ENCODE data around the gene RPS6KA2.
"Not testable (repeated sequence)": the region's sequence is repeated elsewhere in the genome, so short reads cannot be mapped to it uniquely, and the experiment has no call there.

The RPS6KA2 gene

GRCh38 chr6:166556863-166557322, 70.2 kb downstream of the RPS6KA2 start:
- no peak for DNase-seq (ENCODE audit: low read depth in 4 of 4, low spot score in 1 of 4)

- no peak for DNase-seq (ENCODE audit: low read depth in 4 of 4, low spot score in 1 of 4)
Observed at GRCh38 chr6:166556336-166556735, 70.7 kb downstream of the RPS6KA2 start.

GRCh38 chr6:166555086-166555485, 72.0 kb downstream of the RPS6KA2 start:
- DNase-seq (ENCODE audit: low read depth in 4 of 4, low spot score in 1 of 4), result no peak

DNA sequence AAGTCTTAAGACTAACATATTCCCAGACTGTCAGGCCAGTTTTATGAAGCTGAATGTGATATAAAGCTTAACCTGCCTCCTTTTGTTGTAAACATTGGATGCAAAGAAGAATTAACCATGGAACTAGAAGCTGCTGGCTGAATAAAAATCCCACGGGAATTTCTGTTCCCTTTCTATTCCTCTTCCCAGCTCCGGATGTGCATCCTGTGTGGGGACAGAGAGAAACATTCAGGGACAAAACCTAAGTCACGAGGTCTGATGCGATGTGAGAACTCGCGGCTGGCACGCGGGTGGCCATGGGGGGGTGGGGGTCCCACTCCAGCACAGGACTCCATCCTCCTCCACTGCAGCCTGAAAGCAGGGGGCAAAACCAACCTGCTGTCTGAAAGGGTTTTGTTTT, 72.7 kb downstream of the RPS6KA2 start:
- no peak for DNase-seq (ENCODE audit: low read depth in 4 of 4, low spot score in 1 of 4)

GRCh38 chr6:166553563-166554271, 73.3 kb downstream of the RPS6KA2 start:
- DNase-seq (ENCODE audit: low read depth in 4 of 4, low spot score in 1 of 4), result no peak

- no peak for DNase-seq (ENCODE audit: low read depth in 4 of 4, low spot score in 1 of 4)
Observed at GRCh38 chr6:166552600-166552999, 74.5 kb downstream of the RPS6KA2 start.

GRCh38 chr6:166551754-166552495, 75.1 kb downstream of the RPS6KA2 start:
- no peak for DNase-seq (ENCODE audit: low read depth in 4 of 4, low spot score in 1 of 4)

DNA sequence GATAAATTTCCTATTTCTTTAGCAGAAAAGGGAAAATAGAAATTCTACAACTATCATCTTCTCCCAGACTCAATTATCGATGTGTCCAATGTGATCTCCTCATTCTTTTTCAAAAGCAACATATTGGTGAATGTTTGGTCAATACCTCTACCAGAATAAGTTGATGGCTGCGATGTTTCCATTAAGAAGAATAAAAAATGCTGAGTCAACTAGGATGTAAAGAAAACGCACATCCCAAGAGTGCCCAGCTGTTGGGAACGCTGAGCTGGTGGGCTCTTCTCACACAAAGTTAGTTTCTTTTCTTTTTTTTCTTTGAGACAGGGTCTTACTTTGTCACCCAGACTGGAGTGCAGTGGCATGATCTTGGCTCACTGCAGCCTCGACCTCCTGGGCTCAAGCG, 80.4 kb downstream of the RPS6KA2 start:
- no peak for DNase-seq (ENCODE audit: low read depth in 4 of 4, low spot score in 1 of 4)

- DNase-seq (ENCODE audit: low read depth in 4 of 4, low spot score in 1 of 4), result no peak
Observed at GRCh38 chr6:166545156-166546034, 81.7 kb downstream of the RPS6KA2 start.

GRCh38 chr6:166544296-166544605, 82.8 kb downstream of the RPS6KA2 start:
- DNase-seq (ENCODE audit: low read depth in 4 of 4, low spot score in 1 of 4), result no peak

GRCh38 chr6:166543603-166544295, 83.3 kb downstream of the RPS6KA2 start:
- no peak for DNase-seq (ENCODE audit: low read depth in 4 of 4, low spot score in 1 of 4)

GRCh38 chr6:166542580-166542912, 84.5 kb downstream of the RPS6KA2 start:
- no peak for DNase-seq (ENCODE audit: low read depth in 4 of 4, low spot score in 1 of 4)

- no peak for DNase-seq (ENCODE audit: low read depth in 4 of 4, low spot score in 1 of 4)
Observed at GRCh38 chr6:166541876-166542579, 85.0 kb downstream of the RPS6KA2 start.

DNA sequence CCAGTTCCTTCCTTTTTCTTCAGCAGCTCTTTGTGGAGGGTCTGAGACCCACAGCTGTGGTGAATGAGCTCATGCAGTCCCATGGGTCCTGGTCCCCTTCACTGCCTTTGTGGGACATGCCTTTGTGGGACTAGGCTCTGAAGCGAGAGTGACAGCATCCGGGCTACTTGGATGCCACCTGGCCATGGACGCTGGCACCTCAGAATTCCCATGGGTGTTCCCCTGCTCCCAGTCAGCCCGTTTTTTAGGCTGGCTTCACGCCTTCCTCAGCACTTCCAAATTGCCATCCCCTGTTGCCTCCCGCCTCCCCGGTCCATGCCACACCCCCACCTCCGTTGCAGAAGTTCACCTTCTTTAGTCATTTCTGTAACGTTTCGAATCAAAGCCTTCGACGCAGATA, 85.7 kb downstream of the RPS6KA2 start:
- DNase-seq (ENCODE audit: low read depth in 4 of 4, low spot score in 1 of 4), result no peak

DNA sequence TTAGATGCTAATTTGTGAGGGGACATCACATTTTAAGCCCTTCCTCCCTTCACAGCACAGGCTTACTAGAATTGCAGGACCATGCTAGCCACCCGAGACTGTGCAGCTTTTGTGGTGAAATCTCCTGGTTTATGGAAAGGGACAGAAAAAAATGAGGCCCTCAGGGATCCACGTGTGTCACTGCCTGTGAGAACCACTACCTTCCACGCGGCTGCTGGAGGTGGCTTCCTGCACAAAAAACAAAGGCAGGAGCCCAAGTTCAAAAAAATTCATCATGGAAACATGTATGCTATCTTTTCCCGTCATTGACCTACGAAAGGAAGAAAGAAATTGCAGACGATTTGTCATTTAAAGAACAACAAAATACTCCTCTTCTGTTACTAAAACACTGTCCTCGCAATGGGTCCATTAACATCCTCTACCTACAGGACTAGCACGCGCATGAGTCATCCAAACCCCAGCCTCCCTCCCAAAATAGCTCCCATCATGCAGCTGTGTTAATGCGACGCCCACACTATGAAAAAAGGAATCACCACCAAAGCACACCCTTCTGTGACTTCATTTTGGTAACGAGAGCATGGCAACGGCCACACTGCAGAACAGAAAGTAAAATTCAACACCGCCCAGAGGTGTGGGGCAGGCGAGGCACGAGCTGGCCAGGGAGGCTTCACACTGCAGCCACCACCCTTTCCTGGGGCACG, 86.3 kb downstream of the RPS6KA2 start:
- DNase-seq (ENCODE audit: low read depth in 4 of 4, low spot score in 1 of 4), result peak; percentile 10 to 50 (median 22)

GRCh38 chr6:166539543-166539942, 87.5 kb downstream of the RPS6KA2 start:
- DNase-seq (ENCODE audit: low read depth in 4 of 4, low spot score in 1 of 4), result no peak

GRCh38 chr6:166539011-166539385, 88.1 kb downstream of the RPS6KA2 start:
- not testable (repeated sequence) for DNase-seq (ENCODE audit: low read depth in 4 of 4, low spot score in 1 of 4)

- no peak for DNase-seq (ENCODE audit: low read depth in 4 of 4, low spot score in 1 of 4)
Observed at GRCh38 chr6:166538297-166539010, 88.6 kb downstream of the RPS6KA2 start.

DNA sequence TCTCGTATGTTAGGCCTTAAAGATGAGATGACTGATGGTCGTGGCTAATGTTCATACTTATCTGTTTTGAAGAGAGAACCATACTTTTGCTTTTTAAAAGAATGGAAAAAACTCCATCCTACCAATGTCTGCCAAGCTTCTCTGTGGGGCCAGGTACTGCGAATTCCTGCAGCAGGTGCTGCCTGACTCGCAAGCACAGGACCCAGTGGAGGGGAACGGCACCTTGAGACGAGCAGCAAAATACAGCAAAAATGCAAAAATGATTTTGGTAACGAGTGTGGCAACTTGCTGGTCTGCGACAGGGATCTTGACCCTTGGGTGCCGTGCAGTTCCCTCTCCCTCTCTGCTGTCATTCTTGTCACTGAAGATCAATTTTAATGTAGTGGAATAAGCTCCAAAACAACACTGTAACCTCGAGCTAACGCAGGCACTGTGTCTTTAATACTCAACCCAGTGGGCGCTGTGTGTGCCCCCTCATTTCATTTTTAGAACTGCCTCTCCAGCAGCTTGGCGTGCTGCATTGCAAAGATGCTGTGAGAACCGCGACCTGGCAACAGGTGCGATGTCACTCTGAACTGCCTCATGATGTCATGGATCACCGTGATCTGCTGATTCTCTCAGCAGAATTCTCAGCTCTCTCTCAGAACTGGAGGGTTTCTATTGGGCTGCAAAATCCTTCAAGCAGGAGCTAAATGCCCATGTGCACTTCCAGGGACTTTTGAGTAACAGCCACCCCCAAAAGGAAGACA, 92.2 kb downstream of the RPS6KA2 start:
- no peak for DNase-seq (ENCODE audit: low read depth in 4 of 4, low spot score in 1 of 4)
